ENCODE data around the gene MATN4. TPM values are rescaled to one million over a fixed set of nuclear protein-coding genes. Genes with fewer than 3 reads are reported as not detected.

The MATN4 gene
- polyA plus RNA-seq, 4 donors, result 0.20 to 0.58 (median 0.40) TPM

GRCh38 chr20:45341939-45342854 is 34.1 kb upstream of the MATN4 start:
- no peak for DNase-seq (ENCODE audit: low read depth in 4 of 4, low spot score in 3 of 4)

- no peak for DNase-seq (ENCODE audit: low read depth in 4 of 4, low spot score in 3 of 4)
These were observed 33.5 kb upstream of the MATN4 start for GRCh38 chr20:45341579-45341938.

- no peak for DNase-seq (ENCODE audit: low read depth in 4 of 4, low spot score in 3 of 4)
These were observed 32.9 kb upstream of the MATN4 start for GRCh38 chr20:45340951-45341350.

GRCh38 chr20:45340236-45340847 is 32.2 kb upstream of the MATN4 start:
- DNase-seq (ENCODE audit: low read depth in 4 of 4, low spot score in 3 of 4), result no peak

GRCh38 chr20:45339799-45340198 is 31.7 kb upstream of the MATN4 start:
- DNase-seq (ENCODE audit: low read depth in 4 of 4, low spot score in 3 of 4), result no peak

- no peak for DNase-seq (ENCODE audit: low read depth in 4 of 4, low spot score in 3 of 4)
These were observed 31.0 kb upstream of the MATN4 start for GRCh38 chr20:45339084-45339483.

GRCh38 chr20:45338121-45339030 is 30.3 kb upstream of the MATN4 start:
- no peak for DNase-seq (ENCODE audit: low read depth in 4 of 4, low spot score in 3 of 4)

GRCh38 chr20:45337367-45338120 is 29.4 kb upstream of the MATN4 start:
- DNase-seq (ENCODE audit: low read depth in 4 of 4, low spot score in 3 of 4), result no peak

GRCh38 chr20:45336530-45337366 is 28.6 kb upstream of the MATN4 start:
- DNase-seq (ENCODE audit: low read depth in 4 of 4, low spot score in 3 of 4), result no peak

GRCh38 chr20:45330476-45330875 is 22.4 kb upstream of the MATN4 start:
- DNase-seq (ENCODE audit: low read depth in 4 of 4, low spot score in 3 of 4), result no peak

- DNase-seq (ENCODE audit: low read depth in 4 of 4, low spot score in 3 of 4), result no peak
These were observed 21.6 kb upstream of the MATN4 start for GRCh38 chr20:45329497-45330319.

- no peak for DNase-seq (ENCODE audit: low read depth in 4 of 4, low spot score in 3 of 4)
These were observed 20.4 kb upstream of the MATN4 start for GRCh38 chr20:45328451-45328850.

GRCh38 chr20:45325371-45325770 is 17.3 kb upstream of the MATN4 start:
- no peak for DNase-seq (ENCODE audit: low read depth in 4 of 4, low spot score in 3 of 4)

- no peak for DNase-seq (ENCODE audit: low read depth in 4 of 4, low spot score in 3 of 4)
These were observed 15.6 kb upstream of the MATN4 start for GRCh38 chr20:45323731-45324130.

- no peak for DNase-seq (ENCODE audit: low read depth in 4 of 4, low spot score in 3 of 4)
These were observed 14.9 kb upstream of the MATN4 start for GRCh38 chr20:45322952-45323383.

GRCh38 chr20:45320948-45321595 is 13.0 kb upstream of the MATN4 start:
- no peak for DNase-seq (ENCODE audit: low read depth in 4 of 4, low spot score in 3 of 4)

GRCh38 chr20:45318948-45319347 is 10.8 kb upstream of the MATN4 start:
- no peak for DNase-seq (ENCODE audit: low read depth in 4 of 4, low spot score in 3 of 4)

GRCh38 chr20:45318386-45318939 is 10.4 kb upstream of the MATN4 start:
- DNase-seq (ENCODE audit: low read depth in 4 of 4, low spot score in 3 of 4), result no peak

Data from right renal pelvis (tissue), 4 donors.